ENCODE measurements around the gene UBR7.

Gene UBR7

GRCh38 chr14:93274055-93274806 lies 67.2 kb downstream of the UBR7 start:
- in situ Hi-C loops (cut with MboI; ENCODE audit: low sequenced_read_pairs, unreplicated experiment) = no loop called here
- DNase-seq (ENCODE audit: low spot score) = no peak
- no peak for TF ChIP-seq CTCF (IDR thresholded peaks at IDR 0.05; ENCODE audit: borderline replicate concordance, control extremely low read depth, extremely low read depth, insufficient read depth, missing control alignments)

- in situ Hi-C loops (cut with MboI; ENCODE audit: low sequenced_read_pairs, unreplicated experiment) = no loop called here
- TF ChIP-seq CTCF (IDR thresholded peaks at IDR 0.05; ENCODE audit: borderline replicate concordance, control extremely low read depth, extremely low read depth, insufficient read depth, missing control alignments) = no peak
- DNase-seq (ENCODE audit: low spot score) = no peak
Measured at GRCh38 chr14:93276031-93276716, 69.1 kb downstream of the UBR7 start.

Measured in GM13976 (cell line).